Thyroid gland (tissue), 4 donors: Measurements from ENCODE around the gene CMTM1. TPM values are rescaled to one million over a fixed set of nuclear protein-coding genes. Genes with fewer than 3 reads are reported as not detected.

Experiments
- DNase-seq, 2 donors: peaks; one replicate each; pipeline ENCODE4 v3.0.0-alpha.2; 2019
- H3K27ac ChIP-seq, 3 donors: fragments of 200-600 bp; sonication (generic); 1 replicate in 2 of 3; 2 replicates in 1 of 3; pipeline ENCODE4 v1.5.1; 2016 to 2019; ENCODE audit warnings: mild to moderate bottlenecking in 1 of 3, moderate library complexity in 1 of 3
- H3K27me3 ChIP-seq: fragments of 200-600 bp; sonication (generic); one replicate; pipeline ENCODE4 v1.5.1; 2019
- H3K36me3 ChIP-seq, 2 donors: fragments of 200-600 bp; sonication (generic); one replicate each; pipeline ENCODE4 v1.5.1; 2016 to 2019
- H3K4me1 ChIP-seq, 2 donors: fragments of 200-600 bp; sonication (generic); one replicate each; pipeline ENCODE4 v1.5.1; 2017 to 2019
- H3K4me3 ChIP-seq, 3 donors: fragments of 200-600 bp; sonication (generic); replicated peaks in 1 of 3; 1 replicate in 2 of 3; 2 replicates in 1 of 3; pipeline ENCODE4 v1.5.1; 2016; ENCODE audit warnings: mild to moderate bottlenecking in 1 of 3
- H3K9me3 ChIP-seq: fragments of 200-600 bp; sonication (generic); one replicate; pipeline ENCODE4 v1.5.1; 2017
- CTCF ChIP-seq, 6 experiments: fragments of 200-600 bp in 3 of 6; fragments of 450-650 bp in 3 of 6; sonication (generic) in 3 of 6; IDR thresholded peaks; one replicate each; pipeline ENCODE4 v1.5.1; 2016 to 2019; ENCODE audit warnings: antibody characterized with exemption in 6 of 6, mild to moderate bottlenecking in 2 of 6, inconsistent platforms in 1 of 6, moderate library complexity in 1 of 6
- POLR2A ChIP-seq, 2 donors: fragments of 450-650 bp; IDR thresholded peaks; one replicate each; pipeline ENCODE4 v1.6.1; 2017; ENCODE audit warnings: antibody characterized with exemption in 2 of 2, mild to moderate bottlenecking in 2 of 2, moderate library complexity in 1 of 2
- WGBS, 2 donors: methylation state at CpG; one replicate each; pipeline ENCODE4 v1.1.5; 2017; 5-methylcytosine and 5-hydroxymethylcytosine counted together
- intact Hi-C: fragments of 100-400 bp; cut with DNase I; formaldehyde crosslinking; loops from one replicate; pipeline ENCODE4 v1.15.1; 2023
- total RNA-seq, 4 donors: library from RNA; depleted of rRNA; stranded (reverse); fragments of >200 nt; gene quantifications; one replicate each; pipeline ENCODE4 v1.2.3, GENCODE V29; 2016

CMTM1 gene
- total RNA-seq, 4 donors from 2014 or later: 3.8 TPM; not detected in 3

- no peak overlapping the region for H3K27ac ChIP-seq
- WGBS, 2 donors: 92 to 98% methylated on average over 3 of the region's 3 CpGs
- H3K4me3 ChIP-seq: no peak overlapping the region
- peaks cover 3 to 16% of the 10 kb centered on the region in 2 donors for H3K4me1 ChIP-seq
- no peaks in the 10 kb centered on the region for H3K9me3 ChIP-seq
- no peak for TF ChIP-seq POLR2A (IDR thresholded peaks at IDR 0.05)
- TF ChIP-seq CTCF (IDR thresholded peaks at IDR 0.05): no peak
- intact Hi-C loops: no loop called here
- no peaks in the 10 kb centered on the region for H3K36me3 ChIP-seq
- DNase-seq: no peak
- no peaks in the 10 kb centered on the region for H3K27me3 ChIP-seq
Measured at GRCh38 chr16:66574531-66574930, 8.3 kb downstream of the CMTM1 start.

GRCh38 chr16:66575060-66575459, 8.8 kb downstream of the CMTM1 start:
- H3K27me3 ChIP-seq: no peaks in the 10 kb centered on the region
- H3K9me3 ChIP-seq: no peaks in the 10 kb centered on the region
- H3K4me3 ChIP-seq: no peak overlapping the region
- DNase-seq: no peak
- H3K4me1 ChIP-seq: peaks cover 3 to 16% of the 10 kb centered on the region in 2 donors
- H3K36me3 ChIP-seq: no peaks in the 10 kb centered on the region
- intact Hi-C loops: no loop called here
- 97 to 98% methylated on average over 3 of the region's 3 CpGs for WGBS, 2 donors
- TF ChIP-seq POLR2A (IDR thresholded peaks at IDR 0.05) (no peak), CTCF (IDR thresholded peaks at IDR 0.05) (no peak)
- H3K27ac ChIP-seq: no peak overlapping the region

GRCh38 chr16:66576296-66576695, 10.1 kb downstream of the CMTM1 start:
- TF ChIP-seq CTCF (IDR thresholded peaks at IDR 0.05) (no peak), POLR2A (IDR thresholded peaks at IDR 0.05) (no peak)
- no peaks in the 10 kb centered on the region for H3K27me3 ChIP-seq

GRCh38 chr16:66578651-66579531, 12.7 kb downstream of the CMTM1 start, which contains the start of gene CMTM2:
Gene CMTM2, plus strand, starts transcription at chr16:66579463. Its CDS starts 145 bp downstream, at chr16:66579608.
- Histone ChIP-seq H3K9me3 (no peaks in the 10 kb centered on the region), H3K4me3 (no peak within 1 kb of the TSS), H3K4me1 (peaks cover 15 to 34% of the 10 kb centered on the region in 2 donors), H3K27ac (peak within 1 kb of the TSS in 1 of 3 donors; percentile 57), H3K27me3 (no peaks in the 10 kb centered on the region), H3K36me3 (no peaks in the 10 kb centered on the region)
- no peak for TF ChIP-seq POLR2A (IDR thresholded peaks at IDR 0.05)
- TF ChIP-seq CTCF (IDR thresholded peaks at IDR 0.05): no peak
- 40 to 46% methylated on average over 72 to 76 of the region's 77 CpGs for WGBS, 2 donors
- intact Hi-C loops: no loop called here
- DNase-seq: no peak

More at GRCh38 chr16:66576296-66576695, 10.1 kb downstream of the CMTM1 start:
- H3K27ac ChIP-seq: no peak overlapping the region
- WGBS, 2 donors: 88 to 94% methylated on average over 5 of the region's 5 CpGs
- H3K4me1 ChIP-seq: peaks cover 10 to 28% of the 10 kb centered on the region in 2 donors
- no peak for DNase-seq
- no peaks in the 10 kb centered on the region for H3K36me3 ChIP-seq
- H3K9me3 ChIP-seq: no peaks in the 10 kb centered on the region
- H3K4me3 ChIP-seq: no peak overlapping the region
- intact Hi-C loops: no loop called here

GRCh38 chr16:66580605-66581209, 14.5 kb downstream of the CMTM1 start:
- Histone ChIP-seq H3K4me1 (peaks cover 15 to 34% of the 10 kb centered on the region in 2 donors), H3K27ac (peak overlapping the region; percentile 24 to 71 (median 57))

More at GRCh38 chr16:66580605-66581209, 14.5 kb downstream of the CMTM1 start:
- Histone ChIP-seq H3K4me3 (no peak overlapping the region), H3K27me3 (no peaks in the 10 kb centered on the region), H3K9me3 (no peaks in the 10 kb centered on the region), H3K36me3 (no peaks in the 10 kb centered on the region)
- whole genome bisulfite sequencing, 2 donors: 70 to 73% methylated on average over 4 of the region's 4 CpGs
- TF ChIP-seq CTCF (IDR thresholded peaks at IDR 0.05) (no peak), POLR2A (IDR thresholded peaks at IDR 0.05) (no peak)
- DNase-seq: no peak
- intact Hi-C loops: no loop called here
